Gastroesophageal sphincter (tissue), 2 donors: ENCODE measurements around the gene RABL2B.

Experiments used
- POLR2A ChIP-seq, 2 donors: fragments of 450-650 bp; IDR thresholded peaks; one replicate each; pipeline ENCODE4 v1.6.1; 2017; ENCODE audit warnings: antibody characterized with exemption in 2 of 2, mild to moderate bottlenecking in 2 of 2, moderate library complexity in 1 of 2
- POLR2AphosphoS5 ChIP-seq: sonication (generic); formaldehyde crosslinking; IDR thresholded peaks from one replicate; pipeline ENCODE4 v1.6.1; 2017; ENCODE audit warnings: antibody characterized with exemption

DNA sequence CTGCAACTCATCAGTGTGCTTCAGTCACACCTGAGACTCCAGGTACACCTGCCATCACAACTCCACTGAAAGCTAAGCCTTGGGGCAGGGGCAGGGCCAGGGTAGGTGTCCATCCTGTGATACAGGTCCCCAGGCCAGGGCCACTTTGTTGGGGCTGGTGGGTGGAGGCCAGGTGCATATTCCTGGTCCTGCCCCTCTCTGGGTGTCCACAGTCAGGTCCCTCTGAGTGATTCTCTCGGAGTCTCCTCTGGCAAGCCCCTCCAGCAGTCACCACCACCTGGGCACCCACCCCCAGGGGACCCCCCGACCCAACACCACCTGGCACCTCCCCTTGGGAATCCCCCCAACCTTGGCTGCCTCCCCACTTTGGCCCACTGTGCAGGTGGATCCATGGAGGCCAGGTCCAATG lies 54.9 kb downstream of the RABL2B start:
- no peak for TF ChIP-seq POLR2AphosphoS5
- TF ChIP-seq POLR2A (IDR thresholded peaks at IDR 0.05), result no peak
